B cell (primary cell): Measurements from ENCODE around the gene THOP1. TPM values are rescaled to one million over a fixed set of nuclear protein-coding genes. Genes with fewer than 3 reads are reported as not detected.
A peak's percentile ranks its signal among the peaks of the same experiment; 100 is the strongest.

Experiments
- ATAC-seq: fragments of 200-7000 bp; cut with Tn5 transposase; one replicate; pipeline ENCODE4 v1.10.0; 2021; ENCODE audit warnings: low read depth, mild to moderate bottlenecking, moderate number of reproducible peaks, moderate library complexity
- CTCF ChIA-PET: fragments of 350-600 bp; sonication (Branson Sonifier 250); formaldehyde crosslinking; loops from one replicate; lab custom pipeline; 2021; ENCODE audit warnings: antibody characterized with exemption, inconsistent platforms; lab: Charles Lee
- POLR2A ChIA-PET: fragments of 350-600 bp; sonication (Branson Sonifier 250); formaldehyde crosslinking; loops from one replicate; lab custom pipeline; 2021; ENCODE audit warnings: antibody characterized with exemption; lab: Charles Lee
- DNase-seq: peaks from one replicate; pipeline ENCODE4 v3.0.0; 2013
- H2AFZ ChIP-seq: 2 replicates; pipeline ENCODE4 v1.6.1; 2012; ENCODE audit warnings: mild to moderate bottlenecking, low read depth, low read length; ENCODE audit not compliant: insufficient read depth, poor library complexity, severe bottlenecking
- H3K27ac ChIP-seq, 2 donors: 1 replicate in 1 of 2; 2 replicates in 1 of 2; pipeline ENCODE4 v1.5.1; 2012 to 2013; ENCODE audit warnings: low read length in 2 of 2, mild to moderate bottlenecking in 2 of 2, moderate library complexity in 1 of 2
- H3K27me3 ChIP-seq, 4 experiments: fragments of 200-600 bp in 1 of 4; sonication (generic) in 1 of 4; replicated peaks in 1 of 4; 1 replicate in 2 of 4; 2 replicates in 2 of 4; pipeline versions ENCODE4 v1.6.1 to v1.7.0; 2013 to 2016; ENCODE audit warnings: low read length in 3 of 4, mild to moderate bottlenecking in 2 of 4, mixed read lengths in 1 of 4, moderate library complexity in 1 of 4; ENCODE audit not compliant: insufficient read depth in 4 of 4, control insufficient read depth in 3 of 4; ENCODE audit errors: control extremely low read depth in 1 of 4
- H3K36me3 ChIP-seq, 2 experiments: replicated peaks in 1 of 2; 1 replicate in 1 of 2; 2 replicates in 1 of 2; pipeline versions ENCODE4 v1.6.1 to v1.7.1; 2013; ENCODE audit warnings: low read length in 1 of 2; ENCODE audit not compliant: insufficient read depth in 2 of 2, control insufficient read depth in 1 of 2; ENCODE audit errors: control extremely low read depth in 1 of 2, extremely low read depth in 1 of 2
- H3K4me1 ChIP-seq, 2 donors: fragments of 200-600 bp in 1 of 2; sonication (generic) in 1 of 2; 1 replicate in 1 of 2; 2 replicates in 1 of 2; pipeline versions ENCODE4 v1.5.1 to v1.6.1; 2013 to 2017; ENCODE audit warnings: low read length in 2 of 2; ENCODE audit not compliant: control insufficient read depth in 2 of 2, insufficient read depth in 2 of 2
- H3K4me2 ChIP-seq: replicated peaks from 2 replicates; pipeline ENCODE3; 2012; ENCODE audit warnings: mild to moderate bottlenecking, low read depth, low read length; ENCODE audit not compliant: poor library complexity, severe bottlenecking
- H3K4me3 ChIP-seq, 5 experiments: fragments of 200-600 bp in 1 of 5; sonication (generic) in 1 of 5; 1 replicate in 3 of 5; 2 replicates in 2 of 5; pipeline versions ENCODE4 v1.5.1 to v1.7.0; 2011 to 2016; ENCODE audit warnings: low read length in 4 of 5, mild to moderate bottlenecking in 4 of 5, low read depth in 2 of 5, control low read depth in 1 of 5, moderate library complexity in 1 of 5; ENCODE audit not compliant: insufficient read depth in 1 of 5; ENCODE audit errors: control extremely low read depth in 1 of 5, extremely low read depth in 1 of 5
- H3K79me2 ChIP-seq: fragments of 200-600 bp; sonication (generic); one replicate; pipeline ENCODE4 v1.6.0; 2016; ENCODE audit warnings: low read length; ENCODE audit not compliant: control insufficient read depth, insufficient read depth
- H3K9ac ChIP-seq: fragments of 200-600 bp; sonication (generic); 2 replicates; pipeline ENCODE4 v1.6.1; 2017; ENCODE audit warnings: mild to moderate bottlenecking, low read length, moderate library complexity
- H3K9me3 ChIP-seq, 3 donors: one replicate each; pipeline versions ENCODE4 v1.6.1 to v1.7.1; 2013; ENCODE audit warnings: low read length in 2 of 3; ENCODE audit not compliant: control insufficient read depth in 2 of 3, insufficient read depth in 1 of 3; ENCODE audit errors: control extremely low read depth in 1 of 3
- H4K20me1 ChIP-seq: 2 replicates; pipeline ENCODE4 v1.6.0; 2012; ENCODE audit warnings: mild to moderate bottlenecking, low read length; ENCODE audit not compliant: insufficient read depth, control insufficient read depth, poor library complexity, severe bottlenecking
- H3K27ac Mint-ChIP-seq: one replicate; pipeline ENCODE4 v1.8.0; 2021; ENCODE audit warnings: mixed read lengths
- H3K27me3 Mint-ChIP-seq: one replicate; pipeline ENCODE4 v1.8.0; 2021; ENCODE audit warnings: mixed read lengths
- H3K4me1 Mint-ChIP-seq: one replicate; pipeline ENCODE4 v1.8.0; 2021; ENCODE audit warnings: mixed read lengths
- H3K4me3 Mint-ChIP-seq: one replicate; pipeline ENCODE4 v1.8.0; 2021; ENCODE audit warnings: mixed read lengths
- H3K9me3 Mint-ChIP-seq: one replicate; pipeline ENCODE4 v1.8.0; 2022; ENCODE audit warnings: mixed read lengths; ENCODE audit not compliant: insufficient read depth
- CTCF ChIP-seq: fragments of 200-600 bp; IDR thresholded peaks from one replicate; pipeline ENCODE4 v1.8.0; 2022; ENCODE audit warnings: antibody characterized with exemption, mild to moderate bottlenecking
- EZH2 ChIP-seq: IDR thresholded peaks from 2 replicates; pipeline ENCODE4 v1.6.1; 2012; ENCODE audit warnings: borderline replicate concordance, low read depth, mild to moderate bottlenecking, moderate library complexity, low read length; ENCODE audit not compliant: insufficient read depth, poor library complexity, severe bottlenecking
- WGBS: methylation state at CpG from one replicate; pipeline ENCODE4 v1.1.5; 2013; ENCODE audit warnings: missing lambda C conversion rate; ENCODE audit not compliant: insufficient coverage; 5-methylcytosine and 5-hydroxymethylcytosine counted together
- intact Hi-C: fragments of 100-400 bp; cut with micrococcal nuclease; formaldehyde crosslinking; loops from one replicate; pipeline ENCODE4 v1.10.0; 2022
- polyA plus RNA-seq: library from polyadenylated mRNA; depleted of rRNA; stranded (reverse); fragments of >200 nt; gene quantifications from 2 replicates; pipeline ENCODE4 v1.2.3, GENCODE V29; 2012
- total RNA-seq, 2 donors: library from RNA; stranded (reverse); fragments of 120-200 nt in 1 of 2; gene quantifications; 1 replicate in 1 of 2; 2 replicates in 1 of 2; pipeline versions ENCODE4 v1.2.3 to v1.2.4, GENCODE V29; 2013 to 2022

THOP1 gene
- total and polyA plus RNA-seq, 2 donors (not counting 1 experiment from before 2014, with no cell fraction given), result 54.3 to 56.4 TPM

GRCh38 chr19:2771786-2772674 is 13.3 kb upstream of the THOP1 start:
- ChIA-PET POLR2A (no interaction called here), CTCF (interaction anchor here (1.0 kb wide), 1 partner anchor 124 kb away, joined by 4 read pairs; no protein-coding TSS in a partner anchor)
- H3K36me3 ChIP-seq, result peaks cover 0 to 29% of the 10 kb centered on the region in 2 experiments
- peaks cover 83% of the 10 kb centered on the region for H3K79me2 ChIP-seq
- TF ChIP-seq CTCF, result no peak
- TF ChIP-seq EZH2, result no peak
- no peak overlapping the region for H3K27ac ChIP-seq
- Mint-ChIP-seq H3K4me3 (no peak overlapping the region), H3K4me1 (peaks cover 29% of the 10 kb centered on the region), H3K9me3 (no peaks in the 10 kb centered on the region), H3K27me3 (no peaks in the 10 kb centered on the region), H3K27ac (no peak overlapping the region)
- DNase-seq (no peak), ATAC-seq (no peak)
- H3K9me3 ChIP-seq, result no peaks in the 10 kb centered on the region
- H3K27me3 ChIP-seq, result no peaks in the 10 kb centered on the region
- no peak overlapping the region for H3K9ac ChIP-seq
- 98% methylated on average over 29 of the region's 29 CpGs for WGBS
- no peak overlapping the region for H3K4me3 ChIP-seq
- H2AFZ ChIP-seq, result no peak overlapping the region
- H3K4me2 ChIP-seq, result no peak overlapping the region
- intact Hi-C loops, result no loop called here
- H4K20me1 ChIP-seq, result peaks cover 79% of the 10 kb centered on the region
- H3K4me1 ChIP-seq, result peaks cover 11 to 27% of the 10 kb centered on the region in 2 donors

- ATAC-seq (peak; percentile 49), DNase-seq (peak; percentile 51)
- 91% methylated on average over 32 of the region's 32 CpGs for WGBS
- H3K9me3 ChIP-seq, result no peaks in the 10 kb centered on the region
- no peak overlapping the region for H2AFZ ChIP-seq
- Mint-ChIP-seq H3K27me3 (no peaks in the 10 kb centered on the region), H3K4me1 (peaks cover 32% of the 10 kb centered on the region), H3K4me3 (peak overlapping the region; percentile 67), H3K27ac (peak overlapping the region; percentile 85), H3K9me3 (no peaks in the 10 kb centered on the region)
- no peak overlapping the region for H3K4me3 ChIP-seq
- no peaks in the 10 kb centered on the region for H3K27me3 ChIP-seq
- peaks cover 0 to 12% of the 10 kb centered on the region in 2 experiments for H3K36me3 ChIP-seq
- no peak for TF ChIP-seq EZH2
- TF ChIP-seq CTCF, result no peak
- H3K4me2 ChIP-seq, result no peak overlapping the region
- ChIA-PET CTCF (interaction anchor here (2.9 kb wide), 1 partner anchor 126 kb away, joined by 16 read pairs; no protein-coding TSS in a partner anchor), POLR2A (interaction anchor here (0.7 kb wide), 1 partner anchor 94 kb away, joined by 3 read pairs; no protein-coding TSS in a partner anchor)
- H4K20me1 ChIP-seq, result peaks cover 57% of the 10 kb centered on the region
- intact Hi-C loops, result no loop called here
- peaks cover 90% of the 10 kb centered on the region for H3K79me2 ChIP-seq
- peaks cover 11 to 27% of the 10 kb centered on the region in 2 donors for H3K4me1 ChIP-seq
- no peak overlapping the region for H3K9ac ChIP-seq
- no peak overlapping the region for H3K27ac ChIP-seq
These were observed 11.1 kb upstream of the THOP1 start for GRCh38 chr19:2774083-2774679.
